ENCODE data around the gene CDC42BPB.

CDC42BPB gene

DNA sequence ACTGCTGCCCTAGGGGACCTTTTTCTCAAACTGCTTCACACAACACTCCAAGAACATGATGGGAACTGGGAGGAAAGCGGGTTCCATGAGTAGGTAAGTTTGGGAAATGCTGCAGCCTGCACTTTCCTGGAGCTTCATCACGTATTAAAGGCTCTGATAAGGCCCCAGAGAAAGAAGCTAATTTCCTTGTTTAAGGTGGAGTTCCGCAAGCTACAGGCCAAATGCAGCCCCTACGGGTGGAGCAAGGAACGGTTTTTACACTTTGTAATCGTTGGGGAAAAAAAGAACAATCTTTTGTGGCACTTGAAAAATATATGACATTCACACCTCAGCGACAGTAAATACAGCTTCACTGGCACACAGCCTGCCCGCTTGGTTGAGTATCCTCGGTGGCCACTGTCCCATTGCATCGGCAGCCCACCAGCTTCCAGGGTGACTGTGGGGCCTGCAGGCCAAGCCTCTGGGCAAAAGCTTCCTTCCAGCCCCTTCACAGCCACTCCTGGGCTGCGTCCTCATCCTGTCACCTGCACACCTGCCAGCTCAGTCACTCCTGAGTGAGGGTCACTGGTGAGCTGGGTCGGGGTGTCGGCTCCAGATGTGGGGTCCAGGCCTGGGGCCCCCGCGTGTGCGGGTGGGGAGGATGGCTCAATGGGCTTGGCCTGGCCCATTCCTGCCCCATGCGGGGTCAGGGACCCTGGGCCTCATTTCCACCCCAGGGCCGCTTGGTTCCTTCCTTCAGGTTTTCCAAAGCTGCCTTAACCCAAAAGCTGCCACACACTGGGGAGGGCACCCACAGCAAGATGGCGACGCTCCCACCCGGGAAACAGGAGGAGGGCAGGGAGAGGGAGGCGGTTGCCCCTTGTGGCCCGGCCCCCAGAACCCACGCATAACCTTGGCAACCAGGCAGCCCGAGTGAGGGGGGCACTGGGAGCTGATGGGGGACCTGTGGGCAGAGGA, 132.4 kb downstream of the CDC42BPB start:
- DNase-seq = no peak

GRCh38 chr14:102923925-102924486, 133.3 kb downstream of the CDC42BPB start:
- no peak for DNase-seq

DNA sequence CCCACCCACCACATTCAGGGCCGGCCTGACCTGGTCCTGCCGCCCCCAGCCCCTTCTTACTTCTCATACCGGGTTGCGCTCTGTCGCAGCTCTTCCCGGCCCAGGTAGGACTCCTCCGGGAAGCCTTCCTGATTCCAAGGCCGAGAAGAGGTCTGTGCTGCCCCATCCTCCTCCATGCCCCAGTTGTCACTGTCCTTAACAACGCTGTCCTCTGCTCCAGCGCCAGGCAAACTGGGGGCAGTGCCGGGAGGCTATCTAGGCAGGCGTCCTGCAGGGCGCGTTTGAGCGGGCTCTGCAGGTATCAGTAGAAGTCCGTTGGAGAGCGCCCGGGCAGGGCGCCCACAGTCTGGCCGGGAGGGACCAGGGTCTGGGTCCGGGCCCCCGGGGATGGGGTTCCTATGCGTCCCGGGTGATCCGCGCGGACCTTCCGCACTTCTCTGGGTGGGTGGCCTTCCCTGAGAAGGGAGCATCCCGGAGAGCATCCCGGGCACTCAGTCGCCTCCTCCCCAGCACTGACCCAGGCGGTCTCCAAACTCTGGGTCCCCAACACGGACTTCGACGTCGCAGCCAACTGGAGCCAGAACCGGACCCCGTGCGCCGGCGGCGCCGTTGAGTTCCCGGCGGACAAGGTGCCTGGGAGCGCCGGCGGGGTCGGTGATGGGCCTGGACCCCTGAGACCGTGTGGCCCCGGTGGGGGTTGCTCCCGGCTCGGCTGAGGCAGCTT, 134.0 kb downstream of the CDC42BPB start:
- DNase-seq = no peak

- DNase-seq = no peak
Observed at GRCh38 chr14:102922490-102923200, 134.7 kb downstream of the CDC42BPB start, which contains the start of gene AMN. TSS of gene AMN (plus strand) at chr14:102922663. CDS start at chr14:102922689, 26 bp downstream.

GRCh38 chr14:102920998-102921304, 136.4 kb downstream of the CDC42BPB start:
- DNase-seq = no peak

GRCh38 chr14:102920273-102920997, 136.9 kb downstream of the CDC42BPB start:
- no peak for DNase-seq

DNA sequence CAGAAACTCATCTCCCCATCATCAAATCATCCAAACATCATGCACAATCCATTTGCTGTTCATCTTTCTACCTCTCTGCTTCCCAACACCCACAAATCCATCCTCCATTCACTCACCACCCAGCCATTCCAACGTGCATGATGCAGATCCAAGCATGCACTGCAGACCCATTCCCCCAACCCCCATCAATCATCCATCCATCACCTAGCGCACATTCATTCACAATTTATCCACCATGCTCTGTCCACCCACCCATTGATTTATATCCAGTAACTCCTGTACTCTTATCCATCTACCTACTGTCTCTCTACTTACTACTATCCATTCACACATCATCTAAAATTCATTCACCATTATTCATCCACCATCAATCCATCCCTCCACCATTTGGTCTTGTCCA, 138.9 kb downstream of the CDC42BPB start:
- no peak for DNase-seq

- no peak for DNase-seq
Observed at GRCh38 chr14:102917469-102918211, 139.7 kb downstream of the CDC42BPB start.

- DNase-seq = no peak
Observed at GRCh38 chr14:102917056-102917385, 140.3 kb downstream of the CDC42BPB start.

DNA sequence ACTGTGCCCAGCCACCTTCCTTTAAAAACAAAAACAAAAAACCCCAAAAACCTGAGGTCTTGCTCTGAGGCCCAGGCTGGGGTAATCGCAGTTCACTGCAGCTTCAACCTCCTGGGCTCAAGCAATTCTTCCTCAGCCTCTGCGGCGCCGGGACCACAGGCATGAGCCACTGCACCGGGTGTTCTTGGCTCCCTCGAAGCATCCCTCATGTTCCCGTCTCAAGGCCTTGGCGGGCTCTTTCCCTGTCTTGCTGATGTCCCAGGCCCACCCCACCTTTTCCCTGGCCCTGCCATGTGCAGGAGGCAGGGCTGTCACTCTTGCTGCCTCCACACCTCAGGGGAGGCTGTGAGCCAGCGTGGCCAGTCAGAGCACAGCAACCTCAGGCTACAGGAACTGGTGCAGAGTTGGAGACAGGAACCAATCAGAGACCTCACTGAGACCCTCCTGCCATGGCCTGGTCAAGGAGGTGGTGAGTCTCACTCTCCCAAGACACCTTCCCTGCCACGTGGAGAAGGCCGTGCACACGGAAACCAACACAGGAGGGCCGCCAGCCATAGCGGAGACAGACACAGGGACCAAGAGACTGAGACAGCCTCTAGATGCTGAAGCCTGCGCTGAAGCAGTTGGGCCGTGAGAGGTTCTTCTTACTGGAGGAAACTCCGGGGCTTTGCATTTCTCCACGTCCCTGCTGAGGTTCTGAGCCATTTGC, 140.8 kb downstream of the CDC42BPB start:
- no peak for DNase-seq

GRCh38 chr14:102915292-102916110, 141.8 kb downstream of the CDC42BPB start:
- DNase-seq = no peak

DNA sequence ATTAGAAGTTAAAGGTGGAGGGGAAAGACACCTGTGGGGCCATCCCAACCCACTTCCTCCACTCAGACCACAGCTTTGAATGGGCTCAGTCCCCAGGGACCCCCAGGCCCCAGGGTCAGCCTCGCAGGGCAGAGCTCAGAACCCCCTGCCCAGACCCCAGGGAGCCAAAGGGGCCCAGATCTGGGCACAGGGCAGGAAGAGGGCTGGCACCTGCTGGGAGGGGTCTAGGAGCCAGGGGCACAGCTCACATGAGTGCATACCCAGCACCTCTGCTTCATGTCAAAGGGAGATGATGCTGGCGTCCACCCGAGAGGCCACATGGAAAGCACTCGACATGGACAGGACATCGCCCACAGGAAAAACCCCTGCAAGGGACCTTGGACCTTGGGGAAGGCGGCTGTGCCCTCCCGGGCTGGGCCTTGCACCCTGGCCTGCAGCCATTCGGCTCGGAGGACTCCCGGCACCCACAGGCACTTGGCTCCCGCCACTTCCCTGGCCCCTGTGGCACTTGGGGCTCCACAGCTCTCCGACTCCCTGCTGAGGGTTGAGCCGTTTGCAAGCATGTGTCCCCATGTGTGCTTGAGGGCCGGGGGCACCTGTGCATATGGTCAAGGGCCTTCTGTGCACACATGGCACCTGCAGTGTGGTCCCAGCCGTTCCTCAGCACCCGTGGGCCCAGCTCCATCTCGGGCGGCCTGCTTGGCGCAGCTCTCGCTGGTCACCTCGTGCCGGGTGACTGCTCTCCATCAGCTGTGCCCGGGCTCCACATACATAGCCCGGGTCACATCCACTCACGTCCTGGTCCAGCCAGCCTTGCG, 142.7 kb downstream of the CDC42BPB start:
- DNase-seq = no peak

- DNase-seq = no peak
Observed at GRCh38 chr14:102913341-102914211, 143.8 kb downstream of the CDC42BPB start.

DNA sequence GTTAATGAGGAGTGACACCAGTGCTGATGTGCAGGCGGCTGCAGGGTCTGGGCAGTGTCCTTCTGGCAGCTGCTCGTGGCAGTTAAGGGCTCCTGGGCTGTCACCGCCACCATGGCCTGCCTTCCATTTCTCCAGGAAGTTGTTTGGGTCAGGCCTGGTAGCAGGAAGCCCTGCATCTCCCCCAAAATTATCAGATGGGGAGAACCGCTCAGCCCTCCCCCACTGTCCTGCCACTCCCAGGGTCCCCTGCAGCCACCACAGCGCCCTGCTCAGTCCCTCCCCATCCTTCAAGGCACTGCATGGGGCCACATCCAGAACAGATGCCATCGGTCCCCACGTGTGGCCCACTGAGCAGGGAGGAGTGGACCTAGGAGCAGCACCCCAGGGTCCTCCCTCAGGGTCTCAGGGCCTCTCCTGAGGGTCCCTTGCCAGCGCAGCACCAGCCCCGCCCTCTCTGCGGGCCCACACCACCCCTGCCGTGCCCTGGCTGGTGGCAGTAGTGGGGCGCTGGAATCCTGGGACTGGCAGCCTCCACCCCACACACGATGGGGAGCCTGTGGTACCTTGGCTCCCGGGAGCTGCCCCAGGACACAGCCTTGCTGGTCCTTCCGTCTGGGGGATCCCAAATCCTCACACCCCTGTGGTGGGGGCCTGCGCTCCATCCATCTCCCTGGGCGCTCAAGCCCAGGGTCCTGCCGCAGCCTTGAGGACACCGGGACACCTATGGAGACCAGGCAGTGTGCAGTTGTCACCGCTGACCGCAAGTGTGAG, 145.2 kb downstream of the CDC42BPB start:
- no peak for DNase-seq

DNA sequence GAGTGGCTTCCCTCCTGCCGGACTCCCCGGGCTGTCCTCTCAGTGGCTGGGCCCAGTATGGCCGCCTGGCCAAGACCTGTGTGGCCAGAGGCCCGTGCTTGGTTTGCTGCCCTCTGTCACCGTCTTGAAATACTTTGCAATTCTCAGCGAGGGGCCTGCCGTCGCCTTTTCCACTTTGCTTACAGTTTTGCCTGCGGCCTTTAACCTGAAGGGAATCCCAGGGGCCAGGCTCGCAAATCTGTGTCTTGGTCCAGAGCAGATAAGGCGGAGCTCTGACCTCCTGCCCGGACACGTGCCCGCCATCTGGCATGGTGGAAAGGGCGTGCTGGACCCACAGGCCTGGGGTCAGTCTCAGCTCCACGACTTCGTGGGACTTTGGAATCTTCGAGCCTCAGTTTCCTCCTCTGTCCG, 145.8 kb downstream of the CDC42BPB start:
- DNase-seq = no peak

DNA sequence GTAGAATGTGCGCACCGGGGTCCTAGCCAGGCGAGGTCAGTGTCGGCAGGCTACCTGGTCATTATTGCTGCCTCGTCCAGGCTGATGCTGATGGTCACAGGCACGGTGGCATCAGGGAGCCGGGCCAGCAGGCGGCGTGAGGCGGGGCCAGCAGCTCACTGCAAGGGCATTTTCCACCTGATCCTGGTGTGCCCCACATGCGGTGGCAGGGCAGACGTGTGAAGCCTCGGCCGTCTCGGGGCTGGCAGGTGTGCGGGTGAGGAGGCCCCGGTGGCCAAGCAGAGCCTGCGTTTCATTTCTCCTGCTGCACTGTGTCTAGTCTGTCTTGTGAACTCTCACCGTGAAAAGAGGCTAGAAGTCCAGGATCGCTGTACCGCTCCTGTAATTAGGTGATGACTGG, 146.9 kb downstream of the CDC42BPB start:
- DNase-seq = no peak

GRCh38 chr14:102909911-102910310, 147.4 kb downstream of the CDC42BPB start:
- no peak for DNase-seq
